B cell (primary cell): ENCODE results near the gene PGK2. TPM values are rescaled to one million over a fixed set of nuclear protein-coding genes. Genes with fewer than 3 reads are reported as not detected.

Experiments
- ATAC-seq: fragments of 200-7000 bp; cut with Tn5 transposase; one replicate; pipeline ENCODE4 v1.10.0; 2021; ENCODE audit warnings: low read depth, mild to moderate bottlenecking, moderate number of reproducible peaks, moderate library complexity
- CTCF ChIA-PET: fragments of 350-600 bp; sonication (Branson Sonifier 250); formaldehyde crosslinking; loops from one replicate; lab custom pipeline; 2021; ENCODE audit warnings: antibody characterized with exemption, inconsistent platforms; lab: Charles Lee
- POLR2A ChIA-PET: fragments of 350-600 bp; sonication (Branson Sonifier 250); formaldehyde crosslinking; loops from one replicate; lab custom pipeline; 2021; ENCODE audit warnings: antibody characterized with exemption; lab: Charles Lee
- DNase-seq: peaks from one replicate; pipeline ENCODE4 v3.0.0; 2013
- H2AFZ ChIP-seq: 2 replicates; pipeline ENCODE4 v1.6.1; 2012; ENCODE audit warnings: mild to moderate bottlenecking, low read depth, low read length; ENCODE audit not compliant: insufficient read depth, poor library complexity, severe bottlenecking
- H3K27ac ChIP-seq, 2 donors: 1 replicate in 1 of 2; 2 replicates in 1 of 2; pipeline ENCODE4 v1.5.1; 2012 to 2013; ENCODE audit warnings: low read length in 2 of 2, mild to moderate bottlenecking in 2 of 2, moderate library complexity in 1 of 2
- H3K27me3 ChIP-seq, 4 experiments: fragments of 200-600 bp in 1 of 4; sonication (generic) in 1 of 4; replicated peaks in 1 of 4; 1 replicate in 2 of 4; 2 replicates in 2 of 4; pipeline versions ENCODE4 v1.6.1 to v1.7.0; 2013 to 2016; ENCODE audit warnings: low read length in 3 of 4, mild to moderate bottlenecking in 2 of 4, mixed read lengths in 1 of 4, moderate library complexity in 1 of 4; ENCODE audit not compliant: insufficient read depth in 4 of 4, control insufficient read depth in 3 of 4; ENCODE audit errors: control extremely low read depth in 1 of 4
- H3K36me3 ChIP-seq, 2 experiments: replicated peaks in 1 of 2; 1 replicate in 1 of 2; 2 replicates in 1 of 2; pipeline versions ENCODE4 v1.6.1 to v1.7.1; 2013; ENCODE audit warnings: low read length in 1 of 2; ENCODE audit not compliant: insufficient read depth in 2 of 2, control insufficient read depth in 1 of 2; ENCODE audit errors: control extremely low read depth in 1 of 2, extremely low read depth in 1 of 2
- H3K4me1 ChIP-seq, 2 donors: fragments of 200-600 bp in 1 of 2; sonication (generic) in 1 of 2; 1 replicate in 1 of 2; 2 replicates in 1 of 2; pipeline versions ENCODE4 v1.5.1 to v1.6.1; 2013 to 2017; ENCODE audit warnings: low read length in 2 of 2; ENCODE audit not compliant: control insufficient read depth in 2 of 2, insufficient read depth in 2 of 2
- H3K4me2 ChIP-seq: replicated peaks from 2 replicates; pipeline ENCODE3; 2012; ENCODE audit warnings: mild to moderate bottlenecking, low read depth, low read length; ENCODE audit not compliant: poor library complexity, severe bottlenecking
- H3K4me3 ChIP-seq, 5 experiments: fragments of 200-600 bp in 1 of 5; sonication (generic) in 1 of 5; 1 replicate in 3 of 5; 2 replicates in 2 of 5; pipeline versions ENCODE4 v1.5.1 to v1.7.0; 2011 to 2016; ENCODE audit warnings: low read length in 4 of 5, mild to moderate bottlenecking in 4 of 5, low read depth in 2 of 5, control low read depth in 1 of 5, moderate library complexity in 1 of 5; ENCODE audit not compliant: insufficient read depth in 1 of 5; ENCODE audit errors: control extremely low read depth in 1 of 5, extremely low read depth in 1 of 5
- H3K79me2 ChIP-seq: fragments of 200-600 bp; sonication (generic); one replicate; pipeline ENCODE4 v1.6.0; 2016; ENCODE audit warnings: low read length; ENCODE audit not compliant: control insufficient read depth, insufficient read depth
- H3K9ac ChIP-seq: fragments of 200-600 bp; sonication (generic); 2 replicates; pipeline ENCODE4 v1.6.1; 2017; ENCODE audit warnings: mild to moderate bottlenecking, low read length, moderate library complexity
- H3K9me3 ChIP-seq, 3 donors: one replicate each; pipeline versions ENCODE4 v1.6.1 to v1.7.1; 2013; ENCODE audit warnings: low read length in 2 of 3; ENCODE audit not compliant: control insufficient read depth in 2 of 3, insufficient read depth in 1 of 3; ENCODE audit errors: control extremely low read depth in 1 of 3
- H4K20me1 ChIP-seq: 2 replicates; pipeline ENCODE4 v1.6.0; 2012; ENCODE audit warnings: mild to moderate bottlenecking, low read length; ENCODE audit not compliant: insufficient read depth, control insufficient read depth, poor library complexity, severe bottlenecking
- H3K27ac Mint-ChIP-seq: one replicate; pipeline ENCODE4 v1.8.0; 2021; ENCODE audit warnings: mixed read lengths
- H3K27me3 Mint-ChIP-seq: one replicate; pipeline ENCODE4 v1.8.0; 2021; ENCODE audit warnings: mixed read lengths
- H3K4me1 Mint-ChIP-seq: one replicate; pipeline ENCODE4 v1.8.0; 2021; ENCODE audit warnings: mixed read lengths
- H3K4me3 Mint-ChIP-seq: one replicate; pipeline ENCODE4 v1.8.0; 2021; ENCODE audit warnings: mixed read lengths
- H3K9me3 Mint-ChIP-seq: one replicate; pipeline ENCODE4 v1.8.0; 2022; ENCODE audit warnings: mixed read lengths; ENCODE audit not compliant: insufficient read depth
- CTCF ChIP-seq: fragments of 200-600 bp; IDR thresholded peaks from one replicate; pipeline ENCODE4 v1.8.0; 2022; ENCODE audit warnings: antibody characterized with exemption, mild to moderate bottlenecking
- EZH2 ChIP-seq: IDR thresholded peaks from 2 replicates; pipeline ENCODE4 v1.6.1; 2012; ENCODE audit warnings: borderline replicate concordance, low read depth, mild to moderate bottlenecking, moderate library complexity, low read length; ENCODE audit not compliant: insufficient read depth, poor library complexity, severe bottlenecking
- WGBS: methylation state at CpG from one replicate; pipeline ENCODE4 v1.1.5; 2013; ENCODE audit warnings: missing lambda C conversion rate; ENCODE audit not compliant: insufficient coverage; 5-methylcytosine and 5-hydroxymethylcytosine counted together
- intact Hi-C: fragments of 100-400 bp; cut with micrococcal nuclease; formaldehyde crosslinking; loops from one replicate; pipeline ENCODE4 v1.10.0; 2022
- polyA plus RNA-seq: library from polyadenylated mRNA; depleted of rRNA; stranded (reverse); fragments of >200 nt; gene quantifications from 2 replicates; pipeline ENCODE4 v1.2.3, GENCODE V29; 2012
- total RNA-seq, 2 donors: library from RNA; stranded (reverse); fragments of 120-200 nt in 1 of 2; gene quantifications; 1 replicate in 1 of 2; 2 replicates in 1 of 2; pipeline versions ENCODE4 v1.2.3 to v1.2.4, GENCODE V29; 2013 to 2022

Gene PGK2
- total and polyA plus RNA-seq, 2 donors (not counting 1 experiment from before 2014, with no cell fraction given) = not detected

GRCh38 chr6:49776444-49776843 is 10.6 kb downstream of the PGK2 start:
- H3K27me3 Mint-ChIP-seq = no peaks in the 10 kb centered on the region
- no peak overlapping the region for H3K4me3 ChIP-seq
- H3K27ac Mint-ChIP-seq = no peak overlapping the region
- no peak for TF ChIP-seq EZH2
- H3K36me3 ChIP-seq = no peaks in the 10 kb centered on the region
- no peak overlapping the region for H3K4me3 Mint-ChIP-seq
- ChIA-PET POLR2A (no interaction called here), CTCF (no interaction called here)
- no peak for ATAC-seq
- H3K9me3 Mint-ChIP-seq = peaks cover 3% of the 10 kb centered on the region
- no peak overlapping the region for H2AFZ ChIP-seq
- H3K9ac ChIP-seq = no peak overlapping the region
- no peak overlapping the region for H3K4me2 ChIP-seq
- H3K79me2 ChIP-seq = no peaks in the 10 kb centered on the region
- intact Hi-C loops = no loop called here
- H4K20me1 ChIP-seq = no peaks in the 10 kb centered on the region
- no peak for DNase-seq
- H3K27me3 ChIP-seq = no peaks in the 10 kb centered on the region
- H3K27ac ChIP-seq = no peak overlapping the region
- H3K4me1 ChIP-seq = no peaks in the 10 kb centered on the region
- H3K9me3 ChIP-seq = no peaks in the 10 kb centered on the region
- WGBS = 0% methylated on average over 1 of the region's 1 CpG
- no peaks in the 10 kb centered on the region for H3K4me1 Mint-ChIP-seq

GRCh38 chr6:49775043-49775442 is 12.0 kb downstream of the PGK2 start:
- H3K4me3 ChIP-seq = no peak overlapping the region
- ChIA-PET CTCF (no interaction called here), POLR2A (no interaction called here)
- peaks cover 3% of the 10 kb centered on the region for H3K9me3 Mint-ChIP-seq
- no peaks in the 10 kb centered on the region for H3K9me3 ChIP-seq
- no peaks in the 10 kb centered on the region for H3K4me1 ChIP-seq
- TF ChIP-seq CTCF (no peak), EZH2 (no peak)
- H3K36me3 ChIP-seq = no peaks in the 10 kb centered on the region
- H3K27me3 ChIP-seq = no peaks in the 10 kb centered on the region
- H3K4me3 Mint-ChIP-seq = no peak overlapping the region
- H3K27me3 Mint-ChIP-seq = no peaks in the 10 kb centered on the region
- no peak overlapping the region for H2AFZ ChIP-seq
- H4K20me1 ChIP-seq = no peaks in the 10 kb centered on the region
- ATAC-seq (no peak), DNase-seq (no peak)
- no peak overlapping the region for H3K9ac ChIP-seq
- H3K4me1 Mint-ChIP-seq = no peaks in the 10 kb centered on the region
- H3K27ac ChIP-seq = no peak overlapping the region
- no peak overlapping the region for H3K4me2 ChIP-seq
- H3K27ac Mint-ChIP-seq = no peak overlapping the region
- intact Hi-C loops = no loop called here
- no peaks in the 10 kb centered on the region for H3K79me2 ChIP-seq
